T-helper 1 cell treated with Interleukin-12 subunit alpha and Interleukin-12 subunit beta and Interleukin-4 antibody, amounts not matched to agents 30 μg/mL and 1 μg/mL, for 36 hours (primary cell): Measurements from ENCODE around the gene RCOR3.
"Not testable (repeated sequence)": the region's sequence is repeated elsewhere in the genome, so short reads cannot be mapped to it uniquely, and the experiment has no call there.

Experiments
- H3K27ac Mint-ChIP-seq: one replicate; pipeline ENCODE4 v1.8.0; 2021; ENCODE audit warnings: mild to moderate bottlenecking, mixed read lengths
- H3K27me3 Mint-ChIP-seq: one replicate; pipeline ENCODE4 v1.8.0; 2021; ENCODE audit warnings: low read depth, mixed read lengths
- H3K36me3 Mint-ChIP-seq: one replicate; pipeline ENCODE4 v1.8.0; 2021; ENCODE audit warnings: low read depth, mixed read lengths
- H3K4me1 Mint-ChIP-seq: one replicate; pipeline ENCODE4 v1.8.0; 2021; ENCODE audit warnings: low read depth, mixed read lengths
- H3K4me3 Mint-ChIP-seq: one replicate; pipeline ENCODE4 v1.8.0; 2021; ENCODE audit warnings: mild to moderate bottlenecking, moderate library complexity, mixed read lengths
- H3K9me3 Mint-ChIP-seq: one replicate; pipeline ENCODE4 v1.8.0; 2021; ENCODE audit warnings: mixed read lengths

The RCOR3 gene

DNA sequence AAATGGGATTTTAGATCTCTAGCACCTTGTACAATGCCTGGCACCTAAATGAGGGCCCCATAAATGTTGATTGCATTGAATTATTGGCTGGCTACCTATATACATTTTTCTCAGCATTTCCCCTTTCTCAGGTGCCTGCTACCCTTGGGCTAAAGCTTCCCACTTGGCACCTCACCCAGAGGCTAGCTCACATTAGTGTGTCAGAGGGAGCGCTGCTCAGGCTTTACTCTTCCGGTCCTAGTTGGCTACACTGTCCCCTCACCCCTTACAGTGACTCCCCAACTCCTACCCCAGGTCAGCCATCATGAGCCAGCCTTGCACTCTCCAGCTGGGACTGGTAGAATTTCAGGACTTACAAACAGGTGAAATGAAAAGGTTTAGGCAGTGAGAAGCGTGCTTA, 77.0 kb downstream of the RCOR3 start:
- peak overlapping the region; percentile 92 for H3K27ac Mint-ChIP-seq
- peaks cover 74% of the 10 kb centered on the region for H3K4me1 Mint-ChIP-seq
- H3K4me3 Mint-ChIP-seq, result peak overlapping the region; percentile 69
- H3K27me3 Mint-ChIP-seq, result no peaks in the 10 kb centered on the region
- peaks cover 20% of the 10 kb centered on the region for H3K36me3 Mint-ChIP-seq
- H3K9me3 Mint-ChIP-seq, result no peaks in the 10 kb centered on the region

DNA sequence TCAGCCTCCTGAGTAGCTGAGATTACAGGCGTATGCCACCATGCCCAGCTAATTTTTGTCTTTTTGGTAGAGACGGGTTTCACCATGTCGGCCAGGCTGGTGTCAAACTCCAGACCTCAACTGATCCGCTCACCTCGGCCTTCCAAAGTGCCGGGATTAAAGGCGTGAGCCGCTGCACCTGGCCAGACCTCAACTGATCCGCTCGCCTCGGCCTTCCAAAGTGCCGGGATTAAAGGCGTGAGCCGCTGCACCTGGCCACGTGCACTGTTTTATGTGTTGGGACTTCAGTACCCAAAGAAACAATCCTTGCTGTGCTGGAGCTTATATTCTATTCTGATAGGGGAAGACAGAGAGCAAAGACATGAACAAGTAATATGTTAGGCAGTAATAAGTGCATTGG, 77.6 kb downstream of the RCOR3 start:
- Mint-ChIP-seq H3K27me3 (no peaks in the 10 kb centered on the region), H3K27ac (peak overlapping the region; percentile 92), H3K36me3 (peaks cover 18% of the 10 kb centered on the region), H3K9me3 (no peaks in the 10 kb centered on the region), H3K4me3 (peak overlapping the region; percentile 69), H3K4me1 (peaks cover 76% of the 10 kb centered on the region)

DNA sequence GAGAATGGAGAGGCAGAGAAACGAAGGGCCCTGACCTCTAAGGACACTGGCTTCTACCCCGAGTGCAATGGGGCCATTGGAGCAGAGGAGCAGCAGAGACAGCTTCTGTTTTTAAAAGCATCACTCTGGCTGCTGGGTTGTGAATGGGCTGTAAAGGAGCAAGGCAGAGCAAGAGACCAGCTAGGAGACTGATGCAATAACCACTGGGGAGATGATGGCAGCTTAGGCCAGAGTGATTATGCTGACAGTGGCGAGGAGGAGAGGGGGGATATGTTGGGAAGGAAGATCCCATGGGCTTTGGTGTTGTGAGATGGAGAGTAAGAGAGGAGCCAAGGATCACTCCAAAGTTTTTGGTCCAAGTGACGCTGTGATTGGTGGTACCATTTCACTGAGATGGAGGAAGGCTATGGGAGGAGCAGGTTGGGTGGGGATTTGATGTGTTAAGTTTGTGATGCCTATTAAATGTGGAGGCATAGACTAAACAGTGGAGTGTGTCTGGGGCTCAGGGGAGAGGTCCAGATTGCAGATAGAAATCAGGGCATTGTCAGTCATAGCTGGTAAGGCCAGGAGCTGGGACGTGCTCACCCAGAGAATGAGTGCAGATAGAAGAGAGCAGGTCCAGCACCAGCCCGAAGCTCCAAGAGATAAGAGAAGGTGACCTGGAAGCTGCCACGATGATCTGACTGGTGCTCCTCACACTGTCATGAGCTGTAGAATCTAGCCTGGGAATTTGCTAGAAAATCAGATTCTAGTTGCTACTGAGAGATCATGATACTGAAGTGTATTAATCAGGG, 78.5 kb downstream of the RCOR3 start:
- Mint-ChIP-seq H3K27me3 (no peaks in the 10 kb centered on the region), H3K4me1 (peaks cover 70% of the 10 kb centered on the region), H3K9me3 (no peaks in the 10 kb centered on the region), H3K4me3 (no peak overlapping the region), H3K36me3 (peaks cover 20% of the 10 kb centered on the region), H3K27ac (peak overlapping the region; percentile 29)

DNA sequence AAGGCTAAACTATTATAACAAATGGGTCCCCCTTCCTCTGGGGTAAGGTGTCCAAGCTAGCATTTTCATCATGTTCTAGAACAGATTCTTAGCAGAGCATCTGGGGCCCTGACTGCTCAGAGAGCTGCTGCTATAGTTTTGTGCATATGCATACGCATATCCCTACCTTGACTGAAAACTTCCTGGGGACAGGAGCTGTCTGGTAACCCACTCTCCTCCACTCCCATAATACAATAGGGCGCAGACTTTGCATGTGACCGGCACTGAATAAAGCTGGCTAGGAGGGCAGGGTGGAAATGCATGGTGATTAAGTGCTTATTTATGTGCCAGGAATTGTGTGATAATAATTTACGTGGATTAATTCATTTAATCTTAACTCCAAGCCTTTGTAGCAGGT, 79.1 kb downstream of the RCOR3 start:
- Mint-ChIP-seq H3K27ac (no peak overlapping the region), H3K4me3 (no peak overlapping the region), H3K9me3 (no peaks in the 10 kb centered on the region), H3K4me1 (peaks cover 69% of the 10 kb centered on the region), H3K27me3 (no peaks in the 10 kb centered on the region), H3K36me3 (peaks cover 22% of the 10 kb centered on the region)

DNA sequence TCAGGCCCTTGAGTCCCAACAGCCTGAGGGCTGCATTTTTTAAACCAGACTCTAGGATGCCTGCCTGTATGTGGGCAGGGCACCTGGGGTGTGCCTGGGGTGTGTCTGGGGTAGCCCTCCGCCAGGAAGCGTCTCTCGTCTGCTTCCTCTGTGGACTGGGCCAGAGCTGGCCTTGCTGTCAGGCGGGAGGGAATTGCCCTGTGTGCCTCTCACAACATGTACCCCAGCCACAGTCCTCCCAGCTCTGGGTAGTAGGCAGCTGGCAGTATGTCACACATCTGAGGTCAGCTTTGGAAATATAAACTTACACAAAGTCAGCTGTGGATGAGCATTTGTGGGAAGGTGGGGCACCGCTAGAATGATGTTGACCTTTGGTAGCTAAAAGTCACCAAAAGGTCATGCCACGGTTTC, 80.5 kb downstream of the RCOR3 start:
- Mint-ChIP-seq H3K9me3 (no peaks in the 10 kb centered on the region), H3K36me3 (peaks cover 22% of the 10 kb centered on the region), H3K27ac (peak overlapping the region; percentile 76), H3K4me1 (peaks cover 65% of the 10 kb centered on the region), H3K4me3 (no peak overlapping the region), H3K27me3 (no peaks in the 10 kb centered on the region)

DNA sequence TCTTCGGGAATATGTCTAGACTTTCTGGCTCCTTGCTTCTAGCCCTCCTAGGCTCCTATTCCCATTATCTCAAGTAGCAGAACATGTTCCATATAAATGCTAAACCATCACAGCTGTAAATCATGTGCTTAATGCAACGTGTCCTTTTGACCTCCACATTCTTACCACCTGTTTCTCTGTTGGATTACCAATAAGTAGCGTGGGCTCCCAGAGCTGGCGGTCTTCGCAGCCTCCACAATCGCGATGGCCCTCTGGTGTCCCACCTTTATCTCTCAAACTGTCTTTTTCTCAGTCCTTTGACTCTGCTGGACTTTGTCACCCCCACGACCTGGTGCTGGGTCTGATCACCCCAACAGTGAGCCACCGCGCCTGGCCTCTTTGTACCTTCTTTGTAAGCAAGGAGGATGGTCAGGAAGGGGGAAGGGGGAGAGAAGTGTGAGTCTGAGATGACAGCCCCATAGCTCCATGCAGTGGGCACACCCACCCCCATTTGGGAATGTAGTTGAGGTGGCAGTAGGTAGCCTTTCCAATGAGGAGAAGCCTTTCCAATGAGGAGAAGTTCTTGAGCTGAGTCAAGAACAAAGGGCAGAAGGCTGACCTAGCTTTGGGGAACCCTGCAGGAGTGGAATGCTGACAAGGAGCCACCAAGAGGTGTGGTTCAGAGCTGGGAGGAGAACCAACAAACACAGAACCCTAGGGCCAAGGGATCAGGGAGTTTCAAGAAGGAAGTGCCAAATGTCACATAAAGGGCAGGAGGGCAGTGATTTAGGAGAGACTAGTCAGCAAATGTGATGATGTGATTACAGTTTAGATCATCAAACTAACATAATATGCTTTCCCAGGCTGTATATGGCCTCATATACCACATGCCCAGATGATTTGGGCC, 81.7 kb downstream of the RCOR3 start:
- H3K9me3 Mint-ChIP-seq, result no peaks in the 10 kb centered on the region
- no peaks in the 10 kb centered on the region for H3K27me3 Mint-ChIP-seq
- no peak overlapping the region for H3K4me3 Mint-ChIP-seq

DNA sequence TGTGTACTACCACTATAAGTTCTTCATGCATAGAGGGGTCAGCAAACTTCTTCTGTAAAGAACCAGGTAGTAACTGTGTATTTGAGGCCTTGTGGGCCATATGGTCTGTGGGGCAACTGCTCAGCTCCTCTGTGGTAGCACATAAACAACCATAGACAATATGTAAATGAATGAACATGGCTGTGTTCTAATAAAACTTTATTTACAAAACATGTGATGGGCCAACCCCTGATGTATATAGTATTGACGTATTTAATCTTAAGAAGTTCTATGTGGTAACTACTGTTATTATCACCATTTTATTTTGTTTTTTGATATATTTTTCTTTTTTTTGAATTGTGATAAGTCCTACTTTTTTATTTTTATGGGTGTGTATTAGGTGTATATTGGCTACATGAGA, 82.8 kb downstream of the RCOR3 start:
- no peak overlapping the region for H3K27ac Mint-ChIP-seq
- H3K4me3 Mint-ChIP-seq, result no peak overlapping the region
- peaks cover 17% of the 10 kb centered on the region for H3K36me3 Mint-ChIP-seq
- H3K9me3 Mint-ChIP-seq, result no peaks in the 10 kb centered on the region
- H3K27me3 Mint-ChIP-seq, result no peaks in the 10 kb centered on the region
- H3K4me1 Mint-ChIP-seq, result peaks cover 50% of the 10 kb centered on the region

More for the DNA sequence above, 81.7 kb downstream of the RCOR3 start:
- Mint-ChIP-seq H3K4me1 (peaks cover 54% of the 10 kb centered on the region), H3K36me3 (peaks cover 15% of the 10 kb centered on the region), H3K27ac (no peak overlapping the region)

DNA sequence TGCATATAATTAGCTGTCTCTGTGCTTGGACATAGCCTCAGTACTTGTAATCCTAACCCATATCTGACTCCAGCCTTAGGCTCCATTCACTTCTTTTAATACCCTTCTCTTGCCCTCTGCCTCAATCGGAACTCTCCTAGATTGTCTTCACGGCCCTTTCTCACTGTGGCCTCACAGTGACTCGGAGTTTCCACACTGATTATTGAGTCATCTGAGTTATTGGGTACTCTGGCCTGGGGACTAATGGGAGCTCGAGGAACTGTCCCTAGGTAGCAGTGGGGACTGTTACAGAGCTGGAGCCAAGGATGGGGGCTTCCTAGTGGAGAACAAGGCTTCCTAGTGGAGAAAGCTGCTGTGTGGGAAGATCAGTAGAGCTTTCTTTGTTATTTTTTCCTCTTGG, 84.4 kb downstream of the RCOR3 start:
- Mint-ChIP-seq H3K4me1 (peaks cover 39% of the 10 kb centered on the region), H3K36me3 (peaks cover 11% of the 10 kb centered on the region), H3K27ac (no peak overlapping the region), H3K27me3 (no peaks in the 10 kb centered on the region), H3K9me3 (no peaks in the 10 kb centered on the region), H3K4me3 (no peak overlapping the region)

DNA sequence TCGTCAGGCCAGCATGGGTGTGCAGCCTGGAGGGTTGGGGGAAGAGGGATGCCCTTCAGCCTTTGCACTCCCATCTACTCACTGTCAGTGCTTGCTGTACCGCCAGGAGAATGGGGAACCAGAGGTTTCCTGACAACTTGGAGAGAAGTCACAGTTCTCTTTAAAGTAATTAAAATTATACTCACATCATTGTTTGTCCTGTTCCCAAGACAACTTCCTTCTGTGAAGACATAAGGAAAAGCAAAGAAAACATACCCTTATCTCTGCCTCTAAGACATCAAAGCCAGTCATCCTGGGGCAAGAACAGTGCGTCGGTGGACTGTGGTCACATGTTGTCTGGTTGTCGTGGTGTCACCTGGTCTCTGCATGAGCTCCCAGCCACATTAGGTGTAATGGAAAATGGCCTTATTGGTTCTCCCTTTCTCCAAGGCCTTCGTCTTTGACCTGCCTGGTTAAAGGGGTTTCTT, 85.0 kb downstream of the RCOR3 start:
- no peaks in the 10 kb centered on the region for H3K9me3 Mint-ChIP-seq
- H3K4me1 Mint-ChIP-seq, result peaks cover 35% of the 10 kb centered on the region
- H3K36me3 Mint-ChIP-seq, result peaks cover 12% of the 10 kb centered on the region
- H3K27me3 Mint-ChIP-seq, result no peaks in the 10 kb centered on the region
- H3K27ac Mint-ChIP-seq, result no peak overlapping the region
- H3K4me3 Mint-ChIP-seq, result no peak overlapping the region

DNA sequence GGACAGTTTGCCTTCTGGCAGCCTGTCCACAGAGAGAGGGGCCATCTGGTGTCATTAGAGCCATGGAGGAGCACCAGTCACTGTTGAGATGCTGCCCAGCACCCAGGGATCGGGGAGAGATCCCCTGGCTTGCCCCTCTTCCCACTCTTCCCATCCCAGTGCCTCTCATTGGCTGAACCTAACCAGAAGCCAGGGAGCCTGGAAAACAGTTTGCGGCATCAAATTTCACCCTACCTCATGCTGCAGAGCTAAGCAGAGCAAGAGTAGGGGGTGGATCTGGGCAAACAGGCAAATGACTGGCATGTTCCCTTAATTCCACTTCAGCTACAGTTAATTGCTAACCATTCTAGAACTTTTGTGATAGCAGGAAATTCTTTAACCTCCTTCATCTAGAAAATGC, 86.6 kb downstream of the RCOR3 start:
- H3K4me3 Mint-ChIP-seq, result no peak overlapping the region
- peaks cover 37% of the 10 kb centered on the region for H3K4me1 Mint-ChIP-seq
- H3K9me3 Mint-ChIP-seq, result no peaks in the 10 kb centered on the region
- H3K27me3 Mint-ChIP-seq, result no peaks in the 10 kb centered on the region
- no peak overlapping the region for H3K27ac Mint-ChIP-seq
- H3K36me3 Mint-ChIP-seq, result peaks cover 23% of the 10 kb centered on the region

DNA sequence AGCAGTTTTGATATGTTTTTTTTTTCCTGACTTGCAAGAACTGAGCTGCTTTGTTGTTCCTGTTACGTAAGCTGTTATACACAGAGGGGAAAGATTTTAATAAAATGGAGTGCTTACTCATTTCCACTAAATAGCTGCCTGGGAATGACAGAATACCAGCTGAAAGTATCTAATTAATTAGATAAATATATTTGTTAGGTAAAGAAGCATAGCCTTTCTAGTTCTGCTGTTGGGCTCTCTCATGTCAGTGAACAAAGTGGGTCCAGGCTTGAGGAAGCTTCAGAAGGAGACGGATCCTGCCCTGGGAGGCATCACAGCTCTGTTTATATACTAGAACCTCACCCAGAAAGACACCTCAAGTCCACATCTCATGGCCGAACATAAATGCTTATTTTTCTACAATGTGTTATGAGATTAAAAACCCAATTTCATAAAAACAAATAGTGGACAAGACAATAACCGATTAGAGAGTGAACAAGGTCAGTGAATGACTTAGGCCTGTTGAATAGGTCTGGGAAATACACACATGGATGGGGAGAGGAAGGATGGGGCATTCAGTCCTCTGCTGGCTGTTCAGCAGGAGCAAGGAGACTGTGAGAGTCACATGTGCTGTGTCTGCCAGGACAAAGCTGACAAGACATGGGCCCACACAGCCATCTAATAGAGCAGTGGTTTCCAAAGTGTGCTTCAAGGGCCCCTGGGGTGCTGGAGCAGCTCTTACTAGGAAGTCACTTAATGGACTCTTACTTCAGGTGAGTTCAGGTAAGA, 88.1 kb downstream of the RCOR3 start:
- Mint-ChIP-seq H3K4me1 (peaks cover 39% of the 10 kb centered on the region), H3K36me3 (peaks cover 34% of the 10 kb centered on the region), H3K9me3 (peaks cover 9% of the 10 kb centered on the region), H3K27ac (no peak overlapping the region), H3K27me3 (no peaks in the 10 kb centered on the region), H3K4me3 (no peak overlapping the region)

DNA sequence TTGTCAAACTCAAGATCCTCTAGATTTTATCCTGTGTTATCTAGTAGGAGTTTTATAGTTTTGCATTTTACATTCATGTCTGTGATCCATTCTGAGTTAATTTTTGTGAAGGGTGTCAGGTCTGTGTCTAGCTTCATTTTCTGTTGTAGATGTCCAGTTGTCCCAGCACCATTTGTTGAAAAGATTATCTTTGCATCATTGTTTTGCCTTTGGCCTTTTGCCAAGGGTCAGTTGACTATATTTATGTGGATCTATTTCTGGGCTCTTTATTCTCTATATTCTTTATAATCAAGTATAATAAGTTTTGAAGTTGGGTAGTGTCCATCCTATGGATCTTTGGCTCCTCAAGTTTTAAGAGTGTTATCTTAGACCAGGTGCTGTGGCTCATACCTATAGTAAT, 89.4 kb downstream of the RCOR3 start:
- H3K4me3 Mint-ChIP-seq, result no peak overlapping the region
- no peak overlapping the region for H3K27ac Mint-ChIP-seq
- peaks cover 38% of the 10 kb centered on the region for H3K36me3 Mint-ChIP-seq
- H3K27me3 Mint-ChIP-seq, result no peaks in the 10 kb centered on the region
- peaks cover 42% of the 10 kb centered on the region for H3K4me1 Mint-ChIP-seq
- peaks cover 15% of the 10 kb centered on the region for H3K9me3 Mint-ChIP-seq

DNA sequence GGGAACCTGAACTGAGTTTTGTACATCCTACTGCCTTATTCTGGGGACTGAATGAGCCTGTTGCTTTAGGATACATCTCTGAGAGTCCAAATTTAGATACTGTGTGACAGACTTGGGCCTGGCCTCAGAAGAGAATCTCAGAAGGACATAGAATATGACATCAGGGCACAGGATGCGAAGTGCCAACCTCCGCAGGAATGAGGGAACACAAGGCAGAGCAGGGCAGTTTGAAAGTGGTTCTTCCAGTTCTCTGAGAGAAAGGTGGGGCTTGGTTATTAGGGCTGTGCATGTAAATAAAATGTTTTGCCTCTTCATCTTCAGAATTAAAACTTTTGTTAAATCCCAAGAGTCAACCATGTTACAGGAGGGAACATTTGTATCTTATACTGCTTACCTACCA, 90.6 kb downstream of the RCOR3 start:
- Mint-ChIP-seq H3K27ac (no peak overlapping the region), H3K9me3 (peaks cover 15% of the 10 kb centered on the region), H3K36me3 (peaks cover 42% of the 10 kb centered on the region), H3K4me1 (peaks cover 40% of the 10 kb centered on the region), H3K27me3 (no peaks in the 10 kb centered on the region), H3K4me3 (no peak overlapping the region)

DNA sequence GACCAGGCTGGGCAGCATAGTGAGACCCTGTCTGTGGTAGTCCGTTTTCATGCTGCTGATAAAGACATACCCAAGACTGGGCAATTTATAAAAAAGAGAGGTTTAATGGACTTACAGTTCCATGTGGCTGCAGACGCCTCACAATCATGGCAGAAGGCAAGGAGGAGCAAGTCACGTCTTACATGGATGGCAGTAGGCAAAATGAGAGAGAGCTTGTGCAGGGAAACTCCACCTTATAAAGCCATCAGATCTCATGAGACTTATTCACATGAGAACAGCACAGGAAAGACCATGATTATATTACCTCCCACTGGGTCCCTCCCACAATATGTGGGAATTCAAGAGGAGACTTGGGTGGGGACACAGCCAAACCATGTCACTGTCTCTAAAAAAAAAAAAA, 92.9 kb downstream of the RCOR3 start:
- peaks cover 49% of the 10 kb centered on the region for H3K36me3 Mint-ChIP-seq
- not testable (repeated sequence) for H3K27me3 Mint-ChIP-seq, H3K4me3 Mint-ChIP-seq
- peaks cover 15% of the 10 kb centered on the region for H3K9me3 Mint-ChIP-seq
- peak overlapping the region; percentile 64 for H3K27ac Mint-ChIP-seq
- peaks cover 40% of the 10 kb centered on the region for H3K4me1 Mint-ChIP-seq
